ENCODE results near the gene ATP5ME. TPM values are rescaled to one million over a fixed set of nuclear protein-coding genes. Genes with fewer than 3 reads are reported as not detected.

The ATP5ME gene
- total and polyA plus RNA-seq, 2 of the 13 experiments (the other 11 are each of a cell fraction or from before 2014, with no cell fraction given) = 305 to 753 TPM

- TF ChIP-seq ZNF547 (CRISPR knock-in tag; IDR thresholded peaks at IDR 0.05) (no peak), NBN (conservative IDR thresholded peaks at IDR 0.05) (no peak), FOXP1 (IDR thresholded peaks at IDR 0.05) (no peak), FOXP1 (CRISPR knock-in tag; IDR thresholded peaks at IDR 0.05) (no peak), ZFP91 (CRISPR knock-in tag; IDR thresholded peaks at IDR 0.05; ENCODE audit: borderline replicate concordance) (peak; percentile 82; the same call in 1 of the 2 replicates), ZNF33B (CRISPR knock-in tag; IDR thresholded peaks at IDR 0.05) (no peak), ETV5 (CRISPR knock-in tag; IDR thresholded peaks at IDR 0.05; ENCODE audit: borderline replicate concordance) (no peak), FOXA3 (CRISPR knock-in tag; IDR thresholded peaks at IDR 0.05) (peak; percentile 60), FOXO4 (CRISPR knock-in tag; conservative IDR thresholded peaks at IDR 0.05) (no peak), ZBTB8A (CRISPR knock-in tag; IDR thresholded peaks at IDR 0.05; ENCODE audit: borderline replicate concordance, low read depth) (no peak), ZNF616 (CRISPR knock-in tag; IDR thresholded peaks at IDR 0.05; ENCODE audit: low read depth) (no peak), MAX (IDR thresholded peaks at IDR 0.05) (no peak), BCLAF1 (IDR thresholded peaks at IDR 0.05) (no peak), EED (CRISPR knock-in tag; IDR thresholded peaks at IDR 0.05) (no peak), SMAD9 (CRISPR knock-in tag; IDR thresholded peaks at IDR 0.05) (no peak), STAT6 (CRISPR knock-in tag; IDR thresholded peaks at IDR 0.05; ENCODE audit: borderline replicate concordance) (no peak), ZC3H13 (CRISPR knock-in tag; IDR thresholded peaks at IDR 0.05) (no peak), RBM22 (optimal IDR thresholded peaks at IDR 0.05; ENCODE audit: low read length) (no peak), ZNF256 (CRISPR knock-in tag; conservative IDR thresholded peaks at IDR 0.05) (no peak), ZMYM4 (CRISPR knock-in tag; IDR thresholded peaks at IDR 0.05) (peak; percentile 23; the same call in 1 of the 2 replicates), SRSF9 (IDR thresholded peaks at IDR 0.05; ENCODE audit: borderline replicate concordance, insufficient read depth, low read depth, low read length, poor library complexity, severe bottlenecking) (no peak), LBX2 (CRISPR knock-in tag; IDR thresholded peaks at IDR 0.05; ENCODE audit: borderline replicate concordance) (no peak)
Observed at GRCh38 chr4:683982-684622, 10.0 kb upstream of the ATP5ME start (continued).

All from HepG2 (cell line).